ENCODE results near the gene GRIN2D.

GRIN2D gene

GRCh38 chr19:48350856-48351255 lies 42.6 kb upstream of the GRIN2D start:
- no peak for TF ChIP-seq FOXK2 (IDR thresholded peaks at IDR 0.05)
- TF ChIP-seq LEF1 (IDR thresholded peaks at IDR 0.05; ENCODE audit: borderline replicate concordance), result no peak
- TF ChIP-seq, protein P1, sequence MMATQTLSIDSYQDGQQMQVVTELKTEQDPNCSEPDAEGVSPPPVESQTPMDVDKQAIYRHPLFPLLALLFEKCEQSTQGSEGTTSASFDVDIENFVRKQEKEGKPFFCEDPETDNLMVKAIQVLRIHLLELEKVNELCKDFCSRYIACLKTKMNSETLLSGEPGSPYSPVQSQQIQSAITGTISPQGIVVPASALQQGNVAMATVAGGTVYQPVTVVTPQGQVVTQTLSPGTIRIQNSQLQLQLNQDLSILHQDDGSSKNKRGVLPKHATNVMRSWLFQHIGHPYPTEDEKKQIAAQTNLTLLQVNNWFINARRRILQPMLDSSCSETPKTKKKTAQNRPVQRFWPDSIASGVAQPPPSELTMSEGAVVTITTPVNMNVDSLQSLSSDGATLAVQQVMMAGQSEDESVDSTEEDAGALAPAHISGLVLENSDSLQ (IDR thresholded peaks at IDR 0.05), result no peak
- no peak for TF ChIP-seq NFRKB (IDR thresholded peaks at IDR 0.05)
- no peak for TF ChIP-seq FOXA1 (IDR thresholded peaks at IDR 0.05)
- no peak for TF ChIP-seq BHLHE40 (IDR thresholded peaks at IDR 0.05; ENCODE audit: borderline replicate concordance)
- no peak for TF ChIP-seq TARDBP (IDR thresholded peaks at IDR 0.05)
- no peak for TF ChIP-seq ARNT (IDR thresholded peaks at IDR 0.05)
- TF ChIP-seq SUZ12 (IDR thresholded peaks at IDR 0.05), result no peak
- no peak for TF ChIP-seq CTBP1 (IDR thresholded peaks at IDR 0.05; ENCODE audit: borderline replicate concordance)
- no peak for TF ChIP-seq FOXM1 (IDR thresholded peaks at IDR 0.05; ENCODE audit: borderline replicate concordance)
- TF ChIP-seq L3MBTL2 (conservative IDR thresholded peaks at IDR 0.05), result no peak
- no peak for TF ChIP-seq ZNF384 (IDR thresholded peaks at IDR 0.05)
- no peak for TF ChIP-seq HDGF (IDR thresholded peaks at IDR 0.05; ENCODE audit: borderline replicate concordance)
- no peak for TF ChIP-seq ELF4 (IDR thresholded peaks at IDR 0.05)
- no peak for TF ChIP-seq SP1 (IDR thresholded peaks at IDR 0.05)
- POLR2A ChIA-PET, result interaction anchor here (1.1 kb wide), 1 partner anchor 13 kb away, joined by 3 read pairs; the partner anchor contains the start of genes SYNGR4 and TMEM143
- CTCF ChIA-PET, result interaction anchor here (0.7 to 1.2 kb wide), 2 partner anchors 7 to 40 kb away, joined by 3 read pairs; no protein-coding TSS in a partner anchor
- no peak for DNase-seq (ENCODE audit: extremely low spot score)

GRCh38 chr19:48351341-48351752 lies 42.1 kb upstream of the GRIN2D start:
- peak; percentile 83 for DNase-seq (ENCODE audit: extremely low spot score)
- POLR2A ChIA-PET, result interaction anchor here (1.1 kb wide), 1 partner anchor 13 kb away, joined by 3 read pairs; the partner anchor contains the start of genes SYNGR4 and TMEM143
- TF ChIP-seq SP1 (IDR thresholded peaks at IDR 0.05), result no peak
- TF ChIP-seq FOXM1 (IDR thresholded peaks at IDR 0.05; ENCODE audit: borderline replicate concordance), result peak; percentile 74; the same call in 1 of the 2 replicates
- TF ChIP-seq FOXA1 (IDR thresholded peaks at IDR 0.05), result no peak
- TF ChIP-seq ELF4 (IDR thresholded peaks at IDR 0.05), result no peak
- CTCF ChIA-PET, result interaction anchor here (0.5 to 1.2 kb wide), 3 partner anchors 7 to 39 kb away, joined by 3 read pairs; no protein-coding TSS in a partner anchor

DNA sequence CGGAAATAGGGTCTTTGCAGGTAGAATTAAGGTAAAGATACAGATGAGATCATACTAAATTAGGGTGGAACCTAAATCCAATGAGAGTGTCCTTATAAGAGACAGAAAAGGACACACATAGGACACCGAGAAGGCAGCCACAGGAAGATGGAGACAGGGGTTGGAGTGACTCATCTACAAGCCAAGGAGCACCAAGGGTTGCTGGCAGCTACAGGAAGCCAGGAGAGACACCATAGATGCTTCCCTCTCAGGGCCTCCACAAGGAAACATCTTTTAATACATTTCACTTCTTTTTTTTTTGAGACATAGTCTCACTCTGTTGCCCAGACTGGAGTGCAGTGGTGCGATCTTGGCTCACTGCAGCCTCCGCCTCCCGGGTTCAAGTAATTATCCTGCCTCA lies 39.8 kb upstream of the GRIN2D start:
- TF ChIP-seq BHLHE40 (IDR thresholded peaks at IDR 0.05; ENCODE audit: borderline replicate concordance) (no peak), FOXA1 (IDR thresholded peaks at IDR 0.05) (no peak), HDGF (IDR thresholded peaks at IDR 0.05; ENCODE audit: borderline replicate concordance) (no peak), ZNF384 (IDR thresholded peaks at IDR 0.05) (no peak), CTBP1 (IDR thresholded peaks at IDR 0.05; ENCODE audit: borderline replicate concordance) (no peak), TARDBP (IDR thresholded peaks at IDR 0.05) (no peak), LEF1 (IDR thresholded peaks at IDR 0.05; ENCODE audit: borderline replicate concordance) (no peak)
- DNase-seq (ENCODE audit: extremely low spot score), result no peak
- POLR2A ChIA-PET, result interaction anchor here (3.6 kb wide), 1 partner anchor 10 kb away, joined by 25 read pairs; the partner anchor contains the start of genes SYNGR4 and TMEM143
- CTCF ChIA-PET, result interaction anchor here (0.6 to 0.7 kb wide), 2 partner anchors 21 to 45 kb away, joined by 3 read pairs; no protein-coding TSS in a partner anchor

- CTCF ChIA-PET, result interaction anchor here (0.6 to 0.7 kb wide), 2 partner anchors 20 to 46 kb away, joined by 3 read pairs; no protein-coding TSS in a partner anchor
- no peak for DNase-seq (ENCODE audit: extremely low spot score)
- TF ChIP-seq FOXA1 (IDR thresholded peaks at IDR 0.05) (no peak), FOXM1 (IDR thresholded peaks at IDR 0.05; ENCODE audit: borderline replicate concordance) (no peak), ELF4 (IDR thresholded peaks at IDR 0.05) (no peak), HDGF (IDR thresholded peaks at IDR 0.05; ENCODE audit: borderline replicate concordance) (no peak), CTBP1 (IDR thresholded peaks at IDR 0.05; ENCODE audit: borderline replicate concordance) (no peak), BHLHE40 (IDR thresholded peaks at IDR 0.05; ENCODE audit: borderline replicate concordance) (no peak), SUZ12 (IDR thresholded peaks at IDR 0.05) (no peak), NFRKB (IDR thresholded peaks at IDR 0.05) (no peak), L3MBTL2 (conservative IDR thresholded peaks at IDR 0.05) (no peak)
- POLR2A ChIA-PET, result interaction anchor here (3.6 kb wide), 1 partner anchor 9 kb away, joined by 25 read pairs; the partner anchor contains the start of genes SYNGR4 and TMEM143
These were observed 39.0 kb upstream of the GRIN2D start for GRCh38 chr19:48354332-48354992.

DNA sequence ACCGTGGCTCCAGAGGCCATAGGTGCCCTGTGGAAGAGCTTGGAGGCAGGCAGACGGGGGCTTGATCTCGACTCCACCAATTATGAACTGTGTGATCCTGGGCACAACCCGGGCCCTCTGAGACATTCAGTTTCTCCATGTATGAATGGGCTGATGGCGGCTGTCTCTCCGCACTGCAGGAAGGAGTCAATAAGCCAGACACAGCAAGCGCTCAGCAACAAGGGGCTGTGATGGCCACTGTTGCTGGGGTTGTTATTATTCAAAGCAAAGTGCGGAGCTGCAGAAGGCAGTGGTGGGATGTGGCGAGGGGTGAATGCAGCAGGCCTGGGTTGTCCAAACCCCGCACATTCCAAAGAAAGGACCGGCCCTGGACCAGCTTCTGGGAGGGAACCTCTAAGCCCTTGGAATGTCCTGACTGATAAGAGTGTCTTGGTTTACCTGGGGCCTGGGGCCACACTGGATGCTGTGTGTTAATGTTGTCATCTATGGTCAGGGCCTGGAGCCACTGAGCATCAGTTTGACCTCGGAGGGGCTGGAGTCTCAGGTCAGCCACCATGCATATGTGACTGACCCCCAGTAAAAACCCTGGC lies 38.0 kb upstream of the GRIN2D start:
- POLR2A ChIA-PET, result interaction anchor here (3.6 kb wide), 1 partner anchor 8 kb away, joined by 25 read pairs; the partner anchor contains the start of genes SYNGR4 and TMEM143
- CTCF ChIA-PET, result no interaction called here
- TF ChIP-seq LEF1 (IDR thresholded peaks at IDR 0.05; ENCODE audit: borderline replicate concordance) (no peak), ARNT (IDR thresholded peaks at IDR 0.05) (no peak), NFRKB (IDR thresholded peaks at IDR 0.05) (no peak), TARDBP (IDR thresholded peaks at IDR 0.05) (no peak), CTBP1 (IDR thresholded peaks at IDR 0.05; ENCODE audit: borderline replicate concordance) (no peak), ELF4 (IDR thresholded peaks at IDR 0.05) (no peak), SP1 (IDR thresholded peaks at IDR 0.05) (no peak), FOXA1 (IDR thresholded peaks at IDR 0.05) (no peak), FOXM1 (IDR thresholded peaks at IDR 0.05; ENCODE audit: borderline replicate concordance) (no peak), BHLHE40 (IDR thresholded peaks at IDR 0.05; ENCODE audit: borderline replicate concordance) (no peak), L3MBTL2 (conservative IDR thresholded peaks at IDR 0.05) (no peak), FOXK2 (IDR thresholded peaks at IDR 0.05) (no peak), HDGF (IDR thresholded peaks at IDR 0.05; ENCODE audit: borderline replicate concordance) (no peak), ZNF384 (IDR thresholded peaks at IDR 0.05) (no peak), SUZ12 (IDR thresholded peaks at IDR 0.05) (no peak)
- TF ChIP-seq, protein P1 (IDR thresholded peaks at IDR 0.05), result no peak
- no peak for DNase-seq (ENCODE audit: extremely low spot score)

- POLR2A ChIA-PET, result interaction anchor here (1.0 kb wide), 1 partner anchor 31 kb away, joined by 3 read pairs; no protein-coding TSS in a partner anchor
- TF ChIP-seq L3MBTL2 (conservative IDR thresholded peaks at IDR 0.05) (no peak), FOXA1 (IDR thresholded peaks at IDR 0.05) (no peak), NFRKB (IDR thresholded peaks at IDR 0.05) (no peak), LEF1 (IDR thresholded peaks at IDR 0.05; ENCODE audit: borderline replicate concordance) (no peak), TARDBP (IDR thresholded peaks at IDR 0.05) (no peak), ELF4 (IDR thresholded peaks at IDR 0.05) (no peak), FOXM1 (IDR thresholded peaks at IDR 0.05; ENCODE audit: borderline replicate concordance) (no peak), BHLHE40 (IDR thresholded peaks at IDR 0.05; ENCODE audit: borderline replicate concordance) (no peak), HDGF (IDR thresholded peaks at IDR 0.05; ENCODE audit: borderline replicate concordance) (no peak), ZNF384 (IDR thresholded peaks at IDR 0.05) (no peak), ARNT (IDR thresholded peaks at IDR 0.05) (no peak), SP1 (IDR thresholded peaks at IDR 0.05) (no peak)
- CTCF ChIA-PET, result no interaction called here
- DNase-seq (ENCODE audit: extremely low spot score), result no peak
These were observed 34.3 kb upstream of the GRIN2D start for GRCh38 chr19:48359123-48359522.

Data from HEK293T (cell line).